Raji (cell line): Measurements from ENCODE around the gene DNAJC7.

ENCODE experiments used
- POLR2A ChIP-seq: IDR thresholded peaks from 2 replicates; pipeline ENCODE4 v1.6.1; 2011; ENCODE audit warnings: low read depth, low read length, control low read depth; ENCODE audit not compliant: insufficient read depth

Gene DNAJC7

DNA sequence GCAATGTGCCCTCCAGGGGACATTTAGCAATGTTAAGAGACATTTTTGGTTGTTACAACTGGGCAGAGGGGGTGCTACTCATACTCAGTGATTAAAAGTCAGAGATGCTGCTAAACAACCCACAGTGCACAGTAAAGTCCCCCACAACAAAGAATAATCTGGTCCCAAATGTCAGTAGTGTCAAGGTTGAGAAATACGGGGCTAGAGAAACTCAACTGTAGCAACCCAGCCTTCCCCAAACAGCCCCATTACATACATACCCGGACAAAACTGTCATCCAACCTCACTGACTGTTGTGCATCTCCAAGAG is 20.4 kb downstream of the DNAJC7 start:
- no peak for TF ChIP-seq POLR2A

DNA sequence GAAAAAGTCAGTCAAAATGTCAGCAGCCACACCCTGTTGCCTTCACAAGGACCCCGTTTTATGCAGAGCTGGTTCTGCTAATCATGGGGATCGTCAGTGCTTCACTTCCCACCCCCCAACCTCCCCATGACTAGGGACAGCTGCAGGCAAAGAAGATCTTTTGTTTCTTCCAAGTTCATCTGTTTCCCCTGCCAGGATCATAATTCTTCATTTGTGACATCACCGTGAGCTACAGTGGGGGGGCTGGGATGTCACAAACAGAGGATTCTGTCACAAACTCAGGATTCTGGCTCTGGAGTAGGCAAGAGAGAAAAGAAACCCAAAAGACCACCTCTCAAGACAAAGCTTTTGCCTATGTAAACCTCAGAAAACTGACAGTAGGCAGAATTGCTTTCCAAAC is 24.7 kb downstream of the DNAJC7 start:
- no peak for TF ChIP-seq POLR2A

DNA sequence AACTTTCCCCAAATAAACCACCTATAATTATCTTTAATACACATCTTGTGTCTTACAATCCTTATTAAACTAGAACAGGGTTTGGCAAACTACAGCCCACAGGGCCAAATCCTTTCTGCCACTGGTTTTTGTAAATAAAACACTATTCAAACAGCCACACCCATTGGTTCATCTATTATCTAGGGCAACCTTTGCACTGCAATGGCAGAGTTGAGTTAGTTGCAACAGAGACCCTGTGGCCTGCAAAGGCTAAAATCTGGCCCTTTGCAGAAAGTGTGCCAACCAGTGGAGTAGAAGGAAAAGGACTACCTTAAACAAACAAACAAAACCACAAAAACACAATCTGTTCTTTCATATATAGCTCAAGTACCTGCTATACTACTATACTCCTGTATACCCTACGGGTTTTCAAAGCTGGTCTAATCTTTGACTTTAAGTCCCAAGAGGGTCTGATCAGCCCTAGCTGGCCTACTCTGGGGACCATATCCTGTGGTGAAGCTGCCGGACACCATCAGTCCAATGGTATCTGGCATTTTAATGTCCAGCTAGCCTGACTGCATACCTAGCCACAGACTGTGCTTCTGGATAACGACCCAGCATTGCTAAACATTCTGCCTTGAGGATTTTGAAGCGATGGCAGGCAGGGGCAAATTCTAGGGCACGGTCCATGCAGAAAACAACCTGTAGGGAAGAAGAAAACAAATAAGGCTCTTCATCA is 27.4 kb downstream of the DNAJC7 start:
- no peak for TF ChIP-seq POLR2A

DNA sequence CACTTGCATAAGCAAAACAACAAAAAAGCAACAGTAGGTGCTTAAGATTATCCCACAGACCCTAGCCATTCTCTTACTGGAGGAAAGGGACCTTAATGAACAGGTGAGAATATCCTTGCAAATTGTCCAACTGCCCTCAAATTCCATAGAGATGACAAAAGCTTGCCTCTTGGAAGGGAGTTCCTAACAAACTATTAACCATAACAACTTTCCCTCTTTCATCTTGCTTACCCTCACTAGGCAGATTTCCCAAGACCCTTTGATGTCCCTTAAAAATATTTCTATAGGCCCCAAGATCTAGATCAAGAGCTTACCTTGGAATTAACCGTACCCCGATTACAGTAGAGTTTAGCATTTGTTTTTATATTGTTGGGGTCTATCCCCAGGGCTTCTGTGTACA is 28.8 kb downstream of the DNAJC7 start:
- TF ChIP-seq POLR2A = no peak

DNA sequence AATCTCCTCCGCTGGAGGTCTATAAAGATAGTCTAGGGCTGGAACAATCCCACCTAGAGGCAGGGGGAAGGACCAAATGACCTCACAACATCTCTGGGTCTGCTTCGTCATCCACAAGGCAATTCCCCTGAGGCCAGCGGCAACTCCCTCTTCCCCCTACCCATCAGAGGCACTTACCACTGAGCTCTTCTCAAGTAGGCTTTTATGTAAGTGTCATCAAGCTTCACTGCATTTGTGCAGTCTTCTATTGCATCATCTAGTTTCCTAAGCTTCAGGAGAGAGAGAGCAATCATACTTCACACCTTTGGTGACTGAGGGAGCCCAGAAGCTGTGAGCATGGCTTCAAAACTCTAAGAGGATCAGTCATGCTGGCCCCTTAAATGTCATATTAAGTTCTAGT is 29.6 kb downstream of the DNAJC7 start:
- no peak for TF ChIP-seq POLR2A

DNA sequence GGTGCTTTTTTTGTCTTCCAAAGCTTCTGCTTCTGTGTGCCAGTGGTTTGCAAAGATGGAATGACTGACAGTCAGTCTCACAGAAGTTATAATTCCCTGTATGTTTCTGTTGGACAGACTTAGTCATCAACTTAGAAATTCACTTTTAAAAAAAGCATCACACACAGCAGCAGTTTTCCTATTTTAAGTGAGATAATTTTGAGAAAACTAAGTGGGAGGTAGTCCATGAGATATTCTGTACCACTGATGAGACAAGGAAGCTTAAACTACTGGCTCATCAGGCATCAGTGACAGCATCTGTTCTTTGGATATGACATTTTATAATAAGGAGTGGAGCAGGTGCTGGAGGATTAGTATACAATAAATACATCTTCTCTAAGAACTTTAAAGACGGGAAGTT is 30.6 kb downstream of the DNAJC7 start:
- no peak for TF ChIP-seq POLR2A

DNA sequence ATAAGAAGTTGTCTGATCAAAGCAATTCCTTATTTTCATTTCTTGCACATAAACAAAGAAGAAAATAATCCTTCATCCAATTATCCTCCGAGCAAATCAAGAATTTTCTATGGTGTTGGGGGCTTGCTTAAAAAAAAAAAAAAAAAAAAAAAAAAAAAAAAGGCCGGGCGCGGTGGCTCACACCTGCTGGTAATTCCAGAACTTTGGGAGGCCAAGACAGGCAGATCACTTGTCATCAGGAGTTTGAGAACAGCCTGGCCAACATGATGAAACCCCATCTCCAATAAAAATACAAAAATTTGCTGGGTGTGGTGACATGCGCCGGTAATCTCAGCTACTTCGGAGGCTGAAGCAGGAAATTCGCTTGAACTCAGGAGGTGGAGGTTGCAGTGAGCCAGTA is 31.3 kb downstream of the DNAJC7 start:
- no peak for TF ChIP-seq POLR2A

DNA sequence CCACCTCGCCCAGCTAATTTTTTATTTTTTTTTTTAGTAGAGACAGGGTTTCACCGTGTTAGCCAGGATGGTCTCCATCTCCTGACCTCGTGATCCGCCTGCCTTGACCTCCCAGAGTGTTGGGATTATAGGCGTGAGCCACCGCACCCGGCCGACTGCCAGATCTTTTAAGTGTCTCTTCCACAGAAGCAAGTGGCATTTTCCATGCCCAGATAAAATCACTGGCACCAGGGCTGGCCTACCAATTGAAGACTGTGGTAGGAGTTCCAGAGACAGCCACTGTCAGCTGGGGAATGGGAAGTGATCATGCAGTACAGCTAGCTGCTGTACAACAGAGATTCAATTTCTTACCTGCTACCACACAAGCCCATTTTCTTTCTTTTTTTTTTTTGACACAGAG is 32.8 kb downstream of the DNAJC7 start:
- no peak for TF ChIP-seq POLR2A

DNA sequence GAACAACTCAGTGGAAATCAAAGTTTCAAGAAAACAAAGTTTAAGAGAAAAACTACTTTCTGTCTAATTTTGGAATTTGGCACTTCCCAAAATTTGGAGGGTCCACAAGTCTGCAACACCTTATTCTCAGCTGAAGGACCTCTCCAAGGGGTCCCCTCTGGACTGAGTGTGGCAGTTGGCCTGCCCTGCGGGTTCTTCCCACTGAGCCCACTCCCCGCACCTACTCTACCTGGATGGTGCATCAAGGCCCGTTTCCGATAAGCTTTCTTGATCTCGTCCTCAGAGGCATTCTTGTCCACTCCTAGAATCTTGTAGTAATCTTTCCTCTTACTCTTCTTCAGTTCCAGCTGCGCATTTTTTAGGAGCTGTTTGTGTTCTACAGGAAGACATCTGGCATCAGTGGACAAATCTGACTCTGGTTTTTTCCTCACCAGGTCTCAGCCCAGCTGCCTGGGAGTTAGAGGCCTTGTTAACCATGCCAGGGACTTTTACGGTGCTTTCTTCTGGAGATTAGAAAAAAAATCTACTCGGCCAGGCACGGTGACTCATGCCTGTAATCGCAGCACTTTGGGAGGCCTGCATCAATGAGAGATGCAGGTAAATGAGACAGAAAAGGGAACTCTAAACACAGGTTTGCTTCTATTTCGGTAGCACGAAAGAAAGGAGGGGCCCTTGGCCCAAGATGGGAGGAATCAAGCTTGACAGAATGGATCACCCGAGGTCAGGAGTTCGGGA is 35.0 kb downstream of the DNAJC7 start:
- TF ChIP-seq POLR2A = no peak

DNA sequence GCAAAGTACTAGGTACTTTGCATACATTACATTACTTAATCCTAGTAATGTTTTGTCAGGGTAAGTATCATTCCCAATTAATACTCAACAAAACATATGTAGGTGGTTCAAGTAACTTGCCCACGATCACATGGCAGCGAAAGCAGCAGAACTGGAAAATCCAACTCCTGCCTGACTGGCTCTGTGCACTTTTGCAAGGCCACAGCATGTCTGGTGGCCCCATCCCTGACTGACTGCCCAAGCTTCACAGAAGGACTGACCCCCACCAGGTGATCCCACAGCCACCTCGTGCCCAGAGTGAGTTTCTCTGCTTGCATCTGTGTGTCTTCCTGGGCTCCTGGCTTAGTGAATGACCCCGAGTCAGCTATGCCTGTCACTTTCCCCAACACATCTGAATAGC is 39.2 kb downstream of the DNAJC7 start:
- TF ChIP-seq POLR2A = no peak

DNA sequence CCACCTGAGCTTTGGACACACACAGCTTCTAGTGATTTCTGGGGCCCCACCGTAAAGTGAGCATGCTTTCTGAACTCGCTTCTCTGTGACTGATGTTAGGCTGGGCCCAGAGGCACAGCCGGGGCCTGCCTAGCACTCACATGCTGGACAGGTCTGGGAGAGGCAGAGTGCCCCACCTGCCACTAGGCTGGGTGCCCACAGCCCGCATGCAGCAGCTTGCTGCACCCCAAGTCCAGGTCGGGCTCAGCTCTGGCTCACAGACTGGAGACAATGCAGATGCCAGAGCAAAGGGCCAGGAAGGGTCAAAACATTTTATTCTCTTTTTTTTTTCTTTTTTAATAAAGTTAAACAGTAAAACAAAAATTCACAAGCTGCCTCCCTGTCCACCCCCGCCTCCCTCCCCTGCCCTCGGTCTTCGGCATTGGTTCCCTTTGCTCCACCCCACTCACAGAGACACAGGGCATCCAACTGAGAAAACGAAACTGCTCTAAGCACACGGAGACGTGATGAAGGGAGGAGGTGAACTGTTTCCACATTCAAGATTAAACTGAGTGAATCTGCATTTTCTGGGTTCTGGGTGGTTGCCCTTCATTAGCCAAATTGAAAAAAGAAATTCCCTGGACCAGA is 41.0 kb downstream of the DNAJC7 start:
- no peak for TF ChIP-seq POLR2A

DNA sequence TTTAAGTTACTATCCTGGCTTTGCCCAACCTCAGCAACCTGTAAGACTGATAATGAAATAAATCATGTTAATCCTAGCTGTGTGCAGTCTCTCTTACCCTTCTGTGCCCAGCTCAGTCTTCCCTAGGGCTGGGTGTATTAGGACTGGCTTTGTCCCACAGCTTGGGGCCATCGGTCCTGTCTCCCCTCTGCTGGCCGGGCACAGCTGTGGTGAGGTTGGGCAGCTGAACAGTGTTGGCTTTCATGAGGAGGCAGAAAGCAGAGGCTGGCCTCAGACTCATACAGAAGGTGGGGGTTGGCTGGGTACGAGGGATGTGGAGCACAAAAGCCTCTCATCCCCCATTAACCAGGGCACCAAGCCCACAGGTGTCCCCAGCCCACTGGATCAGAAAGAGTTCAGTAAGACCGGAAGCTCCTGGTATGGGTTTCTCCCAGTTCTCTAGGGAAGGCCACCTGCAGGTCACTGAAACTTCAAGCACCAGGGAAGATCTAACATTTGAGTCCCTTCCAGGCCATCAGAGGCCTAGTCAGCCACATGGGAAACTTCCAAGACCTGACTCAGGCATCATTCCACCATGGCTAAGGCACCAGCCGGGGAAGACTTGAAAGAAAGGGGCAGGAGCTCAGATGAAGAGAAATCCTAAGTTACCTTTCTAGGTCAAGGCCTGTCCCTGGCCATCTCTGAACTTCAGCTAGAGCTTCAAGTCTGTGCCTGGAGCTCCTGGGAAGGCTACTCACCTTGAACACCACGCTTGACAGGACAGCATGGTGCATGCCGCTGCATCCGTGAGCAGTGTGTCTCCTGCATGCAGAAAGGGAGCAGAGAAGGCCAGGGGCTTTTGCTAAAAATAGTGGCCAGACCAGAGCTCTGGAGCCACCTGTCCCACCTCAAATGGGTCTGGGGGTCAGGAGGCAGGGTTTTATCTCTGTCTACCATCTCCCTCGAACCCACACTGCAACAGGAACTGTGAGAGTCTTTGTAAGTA is 41.8 kb downstream of the DNAJC7 start:
- no peak for TF ChIP-seq POLR2A

DNA sequence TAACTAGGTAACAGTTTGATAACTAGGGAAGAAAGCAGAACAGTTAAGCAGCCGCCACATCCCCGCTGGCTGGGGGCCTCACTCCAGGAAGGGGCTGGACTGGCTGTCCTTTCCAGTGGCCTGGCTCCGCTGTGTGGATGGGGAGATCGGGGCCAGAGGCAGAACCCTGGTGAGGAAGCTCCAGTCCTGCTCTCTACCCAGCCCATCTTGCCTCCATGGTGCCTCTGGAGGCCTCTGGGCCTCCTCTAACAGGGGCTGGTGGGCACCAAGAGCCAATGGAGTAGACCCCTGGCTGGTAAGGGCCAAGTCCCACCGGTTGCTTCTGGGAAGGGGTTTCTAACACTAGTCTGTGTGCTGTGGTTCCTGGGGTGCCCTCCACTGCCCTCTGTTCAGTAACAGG is 42.6 kb downstream of the DNAJC7 start:
- TF ChIP-seq POLR2A = no peak

DNA sequence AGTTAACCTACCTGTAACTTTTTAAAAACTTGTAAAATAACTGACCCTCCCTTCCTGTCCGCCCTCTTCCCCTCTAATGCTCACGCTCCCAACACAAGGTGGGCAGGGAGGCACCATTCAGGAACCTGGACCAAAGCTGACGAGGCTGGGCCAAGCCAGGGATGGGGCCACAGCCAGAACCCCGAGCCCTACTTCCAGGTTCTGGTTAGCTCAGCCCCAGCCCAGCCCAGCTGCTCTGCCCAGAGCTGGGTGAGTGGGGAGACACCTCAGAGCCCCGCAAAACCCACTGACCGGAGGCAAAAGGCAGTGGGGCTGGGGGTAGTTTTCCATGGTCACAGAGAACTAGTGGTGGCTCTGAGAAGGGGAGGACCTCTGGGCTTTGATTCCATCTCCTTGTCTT is 43.2 kb downstream of the DNAJC7 start:
- TF ChIP-seq POLR2A = no peak

DNA sequence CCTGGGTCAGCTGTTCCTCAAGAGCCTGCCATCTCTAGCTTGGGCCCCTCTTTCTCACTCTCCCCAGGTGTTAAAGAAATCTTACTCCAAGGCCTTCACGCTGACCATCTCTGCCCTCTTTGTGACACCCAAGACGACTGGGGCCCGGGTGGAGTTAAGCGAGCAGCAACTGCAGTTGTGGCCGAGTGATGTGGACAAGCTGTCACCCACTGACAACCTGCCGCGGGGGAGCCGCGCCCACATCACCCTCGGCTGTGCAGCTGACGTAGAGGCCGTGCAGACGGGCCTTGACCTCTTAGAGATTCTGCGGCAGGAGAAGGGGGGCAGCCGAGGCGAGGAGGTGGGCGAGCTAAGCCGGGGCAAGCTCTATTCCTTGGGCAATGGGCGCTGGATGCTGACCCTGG is 43.8 kb downstream of the DNAJC7 start:
- TF ChIP-seq POLR2A = no peak
